Stimulated activated naive B cell treated with anti-CD40 and anti-IgM and Interleukin-4, amounts not matched to agents 10 μg/mL and 1 μg/mL and 100 μg/mL, for 72 hours (primary cell): Measurements from ENCODE around the gene ITPRIPL2.

ENCODE experiments used
- ATAC-seq, 2 donors: fragments of 150-1000 bp; cut with Tn5 transposase; replicated peaks; 2 replicates each; pipeline ENCODE4 v1.10.0; 2021; ENCODE audit warnings: moderate library complexity in 1 of 2
- DNase-seq: peaks from one replicate; pipeline ENCODE4 v3.0.0; 2021
- H3K27ac Mint-ChIP-seq: one replicate; pipeline ENCODE4 v1.8.0; 2022; ENCODE audit warnings: mild to moderate bottlenecking, mixed read lengths
- H3K27me3 Mint-ChIP-seq, 2 donors: one replicate each; pipeline ENCODE4 v1.8.0; 2022; ENCODE audit warnings: mixed read lengths in 2 of 2
- H3K36me3 Mint-ChIP-seq, 2 donors: one replicate each; pipeline ENCODE4 v1.8.0; 2022; ENCODE audit warnings: mixed read lengths in 2 of 2, mild to moderate bottlenecking in 1 of 2
- H3K4me1 Mint-ChIP-seq, 2 donors: one replicate each; pipeline ENCODE4 v1.8.0; 2022; ENCODE audit warnings: mixed read lengths in 2 of 2, mild to moderate bottlenecking in 1 of 2
- H3K4me3 Mint-ChIP-seq, 2 donors: one replicate each; pipeline ENCODE4 v1.8.0; 2022; ENCODE audit warnings: mild to moderate bottlenecking in 2 of 2, mixed read lengths in 2 of 2, moderate library complexity in 1 of 2
- H3K9me3 Mint-ChIP-seq, 2 donors: one replicate each; pipeline ENCODE4 v1.8.0; 2022; ENCODE audit warnings: mixed read lengths in 2 of 2, mild to moderate bottlenecking in 1 of 2

The ITPRIPL2 gene

DNA sequence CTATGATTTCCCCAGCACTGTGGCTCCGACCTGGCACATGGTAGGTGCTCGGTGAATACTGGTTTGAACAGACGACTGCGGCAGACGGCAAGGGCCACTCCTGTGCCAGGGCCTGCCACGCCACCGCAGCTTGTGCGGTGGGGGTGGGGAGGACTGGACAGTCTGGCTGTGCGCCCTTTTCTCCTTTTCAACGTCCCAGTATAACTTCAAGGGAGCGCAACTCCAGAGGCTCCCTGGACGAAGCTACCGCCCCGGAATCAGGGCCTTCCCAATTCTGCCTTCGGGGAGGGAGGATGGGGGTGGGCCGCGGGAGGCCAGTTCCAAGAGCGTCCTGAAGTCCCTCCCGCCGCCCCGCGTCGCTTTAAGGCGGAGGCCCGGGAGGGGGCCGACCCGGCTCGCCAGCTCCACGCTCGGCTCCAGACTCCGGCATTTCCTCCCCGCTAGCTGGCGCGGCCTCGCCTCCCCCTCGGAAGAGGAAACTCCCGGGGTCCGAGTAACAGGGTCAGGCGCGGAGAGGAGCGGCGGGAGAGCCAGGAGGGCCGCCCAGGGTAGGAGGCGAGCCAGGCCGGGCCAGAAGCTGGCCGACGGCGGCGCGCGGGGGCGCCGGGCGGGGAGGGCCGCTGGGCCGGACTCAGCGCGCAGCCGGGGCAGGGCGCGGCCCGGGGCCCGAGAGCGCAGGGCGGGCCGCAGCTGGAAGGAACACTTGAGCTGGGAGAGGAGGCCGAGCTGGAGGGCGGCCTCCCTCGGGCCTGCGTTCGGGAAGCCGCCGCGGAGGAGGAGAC lies at the start of gene ITPRIPL2:
Gene ITPRIPL2, plus strand, starts transcription at position 388 of the 782 bp plus-strand sequence. CDS start 498 bp downstream, outside the sequence.
- no peaks in the 10 kb centered on the region for H3K9me3 Mint-ChIP-seq
- H3K4me1 Mint-ChIP-seq = peaks cover 25 to 56% of the 10 kb centered on the region in 2 donors
- H3K36me3 Mint-ChIP-seq = peaks cover 6 to 11% of the 10 kb centered on the region in 2 donors
- peaks cover 5 to 12% of the 10 kb centered on the region in 2 donors for H3K27me3 Mint-ChIP-seq
- peak within 1 kb of the TSS; percentile 83 to 89 for H3K4me3 Mint-ChIP-seq
- DNase-seq (peak; percentile 34), ATAC-seq (peak; percentile 38 to 47)
- H3K27ac Mint-ChIP-seq = peak within 1 kb of the TSS; percentile 90

- Mint-ChIP-seq H3K36me3 (peaks cover 3 to 4% of the 10 kb centered on the region in 2 donors), H3K27me3 (peaks cover 0 to 4% of the 10 kb centered on the region in 2 donors), H3K27ac (peak overlapping the region; percentile 99), H3K9me3 (no peaks in the 10 kb centered on the region), H3K4me1 (peaks cover 6 to 13% of the 10 kb centered on the region in 2 donors), H3K4me3 (peak overlapping the region; percentile 88 to 91)
- ATAC-seq = no peak
- DNase-seq = no peak
Observed at GRCh38 chr16:19066988-19067348, 46.8 kb upstream of the ITPRIPL2 start.

DNA sequence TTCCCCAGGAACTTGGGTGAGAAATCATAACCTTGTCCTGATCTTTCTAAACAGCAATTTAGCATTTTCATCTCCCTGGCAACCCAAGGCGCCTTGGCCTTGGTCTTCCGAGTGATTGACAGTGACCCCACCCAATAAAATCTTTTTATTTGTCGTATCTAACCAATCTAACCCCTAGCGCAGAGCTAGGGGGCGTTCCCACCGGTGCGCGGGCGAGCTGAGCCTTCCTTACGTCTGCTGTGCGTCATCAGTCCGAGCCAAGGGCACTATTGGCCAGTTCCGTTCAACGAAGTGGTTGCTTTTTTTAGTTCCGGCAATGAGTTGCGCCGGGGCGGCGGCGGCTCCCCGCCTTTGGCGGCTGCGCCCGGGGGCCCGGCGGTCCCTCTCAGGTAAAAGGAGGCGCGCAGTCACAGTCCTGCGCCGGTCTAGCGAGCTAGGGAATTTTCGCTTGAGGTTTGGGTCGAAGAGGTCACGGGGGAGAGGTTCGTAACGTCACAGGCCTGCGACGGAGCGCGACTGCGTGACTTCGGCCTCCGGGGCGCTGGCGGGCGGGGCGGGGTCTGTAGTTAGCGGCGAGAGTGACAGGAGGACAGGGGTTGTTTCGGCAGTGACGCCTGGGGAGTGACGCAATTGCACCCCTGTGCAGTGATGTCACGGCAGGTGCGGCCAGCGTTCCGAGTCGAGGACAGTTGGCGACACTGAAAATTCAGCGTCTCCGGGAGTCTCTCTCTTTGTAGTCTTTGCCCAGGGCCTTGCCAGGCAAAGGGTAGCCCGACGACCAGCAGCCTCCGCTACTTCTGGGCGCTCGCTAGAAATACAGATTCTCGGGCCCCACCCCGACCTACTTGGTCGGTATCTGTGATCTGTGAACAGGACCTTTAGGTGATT lies 46.2 kb upstream of the ITPRIPL2 start, which contains the start of gene COQ7:
Gene COQ7, plus strand, starts transcription at position 266 of the 888 bp plus-strand sequence. Its CDS starts 51 bp downstream, at position 317.
- Mint-ChIP-seq H3K27ac (peak within 1 kb of the TSS; percentile 99), H3K36me3 (peaks cover 3 to 6% of the 10 kb centered on the region in 2 donors), H3K27me3 (peaks cover 0 to 4% of the 10 kb centered on the region in 2 donors), H3K4me3 (peak within 1 kb of the TSS; percentile 88 to 91), H3K9me3 (no peaks in the 10 kb centered on the region), H3K4me1 (peaks cover 8 to 13% of the 10 kb centered on the region in 2 donors)
- ATAC-seq (peak; percentile 92 to 95), DNase-seq (peak; percentile 97)

- Mint-ChIP-seq H3K36me3 (peaks cover 3 to 8% of the 10 kb centered on the region in 2 donors), H3K4me3 (peak overlapping the region; percentile 88 to 91), H3K9me3 (no peaks in the 10 kb centered on the region), H3K27me3 (no peaks in the 10 kb centered on the region), H3K4me1 (peaks cover 8 to 13% of the 10 kb centered on the region in 2 donors), H3K27ac (peak overlapping the region; percentile 99)
- ATAC-seq (no peak), DNase-seq (no peak)
Observed at GRCh38 chr16:19068237-19068815, 45.4 kb upstream of the ITPRIPL2 start.

DNA sequence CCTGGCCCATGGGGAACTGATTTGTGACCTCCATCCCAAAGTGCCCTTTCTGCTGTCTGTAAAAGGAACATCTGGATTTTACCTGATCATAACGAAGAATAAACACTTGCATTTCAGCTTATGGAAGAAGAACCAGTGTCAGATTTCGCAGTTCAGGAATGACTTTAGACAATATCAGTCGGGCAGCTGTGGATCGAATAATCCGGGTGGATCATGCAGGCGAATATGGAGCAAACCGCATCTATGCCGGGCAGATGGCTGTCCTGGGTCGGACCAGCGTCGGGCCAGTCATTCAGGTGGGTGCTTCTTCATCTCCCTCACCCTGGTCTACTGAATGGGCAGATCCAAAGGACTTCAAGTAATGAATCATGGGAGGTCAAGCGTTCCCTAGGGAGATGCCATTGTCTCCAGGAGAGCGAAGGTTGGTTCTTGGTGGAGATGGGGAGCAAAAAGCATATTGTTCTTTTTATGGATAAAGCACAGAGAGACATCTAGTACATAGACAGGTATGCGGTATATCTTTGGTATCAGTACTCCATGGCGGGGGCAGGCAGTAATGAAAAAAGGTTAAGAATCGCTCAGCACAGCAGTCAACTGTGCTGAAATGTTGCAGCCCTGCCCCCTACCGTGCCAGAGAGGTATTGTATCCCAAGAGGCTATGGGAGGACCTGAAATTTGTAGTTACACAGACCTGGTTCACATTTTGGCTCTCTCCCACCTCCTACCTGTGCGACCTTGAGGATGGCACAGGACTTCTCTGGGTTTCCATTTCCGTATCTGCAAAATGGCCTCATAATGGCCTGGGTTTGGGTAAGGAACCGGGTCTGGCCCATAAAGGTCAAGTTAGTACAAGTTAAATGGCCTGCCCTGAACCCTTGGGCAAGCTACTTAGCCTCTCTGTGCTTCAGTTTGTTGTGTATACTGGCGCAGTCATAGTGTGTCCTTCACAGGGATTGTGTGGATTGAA lies 41.7 kb upstream of the ITPRIPL2 start:
- Mint-ChIP-seq H3K4me3 (no peak overlapping the region), H3K9me3 (no peaks in the 10 kb centered on the region), H3K27ac (no peak overlapping the region), H3K4me1 (peaks cover 7 to 11% of the 10 kb centered on the region in 2 donors), H3K27me3 (no peaks in the 10 kb centered on the region), H3K36me3 (peaks cover 14 to 22% of the 10 kb centered on the region in 2 donors)
- ATAC-seq = no peak
- no peak for DNase-seq

DNA sequence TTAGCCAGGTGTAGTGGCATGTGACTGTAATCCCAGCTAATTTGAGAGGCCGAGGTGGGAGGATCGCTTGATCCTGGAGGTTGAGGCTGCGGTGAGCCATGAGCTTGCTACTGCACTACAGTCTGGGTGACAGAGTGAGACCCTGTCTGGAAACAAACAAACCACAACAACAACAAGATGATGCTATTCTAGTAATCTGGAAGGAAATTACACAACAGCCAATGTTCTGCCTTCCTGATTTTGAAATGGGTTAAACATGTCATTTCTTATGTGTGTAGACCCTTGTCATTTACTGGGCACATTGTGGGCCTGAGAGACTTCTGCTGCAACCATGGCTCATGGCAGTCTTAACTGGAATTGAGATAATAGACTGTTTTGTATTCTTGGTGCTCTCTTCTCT lies 40.4 kb upstream of the ITPRIPL2 start:
- H3K27ac Mint-ChIP-seq = no peak overlapping the region
- no peak overlapping the region for H3K4me3 Mint-ChIP-seq
- H3K27me3 Mint-ChIP-seq = no peaks in the 10 kb centered on the region
- DNase-seq (no peak), ATAC-seq (no peak)
- peaks cover 3% of the 10 kb centered on the region in 2 donors for H3K4me1 Mint-ChIP-seq
- H3K9me3 Mint-ChIP-seq = no peaks in the 10 kb centered on the region
- H3K36me3 Mint-ChIP-seq = peaks cover 14 to 25% of the 10 kb centered on the region in 2 donors

DNA sequence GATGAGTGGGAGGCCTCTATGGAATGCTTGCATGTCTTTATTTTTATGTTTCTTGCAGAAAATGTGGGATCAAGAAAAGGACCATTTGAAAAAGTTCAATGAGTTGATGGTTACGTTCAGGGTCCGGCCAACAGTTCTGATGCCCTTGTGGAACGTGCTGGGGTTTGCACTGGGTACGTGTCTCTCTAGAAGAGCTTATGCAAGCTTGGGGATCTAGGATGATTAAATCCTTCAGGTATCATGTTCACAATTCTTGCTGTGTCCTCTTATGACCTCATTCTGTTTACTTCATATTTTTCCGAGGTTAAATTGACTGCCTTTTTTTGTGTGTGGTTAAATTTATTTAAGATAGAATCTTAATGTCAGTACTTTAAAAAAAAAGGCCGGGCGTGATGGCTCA lies 39.9 kb upstream of the ITPRIPL2 start:
- ATAC-seq = no peak
- Mint-ChIP-seq H3K36me3 (peaks cover 18 to 29% of the 10 kb centered on the region in 2 donors), H3K4me3 (no peak overlapping the region), H3K4me1 (peaks cover 0 to 3% of the 10 kb centered on the region in 2 donors), H3K27me3 (no peaks in the 10 kb centered on the region), H3K9me3 (no peaks in the 10 kb centered on the region), H3K27ac (no peak overlapping the region)
- DNase-seq = no peak

DNA sequence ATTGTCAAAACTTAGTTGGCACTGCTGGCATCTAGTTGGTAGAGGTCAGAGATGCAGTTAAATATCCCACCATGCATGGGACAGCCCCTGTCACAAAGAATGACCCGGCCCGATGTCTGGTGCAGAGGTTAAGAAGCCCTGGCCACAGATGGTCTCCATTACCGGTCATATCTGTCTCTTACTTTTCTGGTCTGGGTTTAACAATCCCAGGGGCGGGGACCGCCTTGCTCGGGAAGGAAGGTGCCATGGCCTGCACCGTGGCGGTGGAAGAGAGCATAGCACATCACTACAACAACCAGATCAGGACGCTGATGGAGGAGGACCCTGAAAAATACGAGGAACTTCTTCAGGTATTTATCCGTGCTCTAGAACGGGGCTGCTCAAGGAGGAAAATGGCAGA lies 38.3 kb upstream of the ITPRIPL2 start:
- Mint-ChIP-seq H3K4me1 (peaks cover 0 to 3% of the 10 kb centered on the region in 2 donors), H3K36me3 (peaks cover 18 to 33% of the 10 kb centered on the region in 2 donors), H3K4me3 (no peak overlapping the region), H3K9me3 (no peaks in the 10 kb centered on the region), H3K27ac (no peak overlapping the region), H3K27me3 (no peaks in the 10 kb centered on the region)
- ATAC-seq (no peak), DNase-seq (no peak)

DNA sequence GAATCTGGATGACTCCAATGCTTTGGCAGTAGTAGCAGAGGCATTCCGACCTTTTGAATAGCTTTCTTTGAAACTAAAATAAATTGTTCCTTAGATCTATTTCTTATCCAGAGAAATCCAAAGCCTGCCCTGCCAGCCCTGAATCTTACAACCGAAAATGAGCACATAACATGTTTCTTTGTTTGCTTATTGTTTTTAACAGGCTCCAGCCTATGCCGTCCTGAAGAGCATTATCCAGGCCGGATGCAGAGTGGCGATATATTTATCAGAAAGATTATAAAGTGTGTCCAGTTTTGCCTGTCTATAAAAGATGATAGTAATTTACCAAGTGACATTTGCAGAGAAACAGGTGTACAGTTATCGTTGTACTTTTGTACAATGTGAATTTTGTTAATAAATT lies 35.9 kb upstream of the ITPRIPL2 start:
- DNase-seq (no peak), ATAC-seq (no peak)
- H3K4me1 Mint-ChIP-seq = no peaks in the 10 kb centered on the region
- H3K9me3 Mint-ChIP-seq = no peaks in the 10 kb centered on the region
- no peaks in the 10 kb centered on the region for H3K27me3 Mint-ChIP-seq
- H3K27ac Mint-ChIP-seq = no peak overlapping the region
- peaks cover 21 to 42% of the 10 kb centered on the region in 2 donors for H3K36me3 Mint-ChIP-seq
- H3K4me3 Mint-ChIP-seq = no peak overlapping the region

DNA sequence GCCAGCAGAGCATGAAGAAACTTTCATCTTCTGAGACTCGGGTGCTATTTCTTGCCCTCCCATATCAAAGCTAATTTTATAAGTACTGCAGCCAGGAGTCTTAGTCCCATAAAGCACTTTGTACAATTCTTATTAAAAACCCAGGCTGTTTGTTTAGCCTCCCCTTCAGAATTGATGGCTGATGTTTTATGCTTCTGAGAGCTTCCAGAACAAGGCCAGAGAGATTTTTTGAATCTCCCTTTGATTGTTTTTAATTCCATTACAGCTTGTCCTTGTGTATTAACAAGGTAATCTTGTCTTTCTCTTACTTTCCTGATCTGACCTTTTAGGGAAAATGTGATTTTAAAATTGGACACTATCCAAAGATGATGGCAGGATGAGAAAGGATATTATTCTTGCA lies 30.1 kb upstream of the ITPRIPL2 start:
- DNase-seq (no peak), ATAC-seq (no peak)
- H3K9me3 Mint-ChIP-seq = no peaks in the 10 kb centered on the region
- peaks cover 7 to 15% of the 10 kb centered on the region in 2 donors for H3K27me3 Mint-ChIP-seq
- no peak overlapping the region for H3K4me3 Mint-ChIP-seq
- no peak overlapping the region for H3K27ac Mint-ChIP-seq
- H3K4me1 Mint-ChIP-seq = peaks cover 2 to 14% of the 10 kb centered on the region in 2 donors
- peaks cover 8 to 21% of the 10 kb centered on the region in 2 donors for H3K36me3 Mint-ChIP-seq

- Mint-ChIP-seq H3K4me3 (no peak overlapping the region), H3K36me3 (peaks cover 6 to 19% of the 10 kb centered on the region in 2 donors), H3K27ac (no peak overlapping the region), H3K9me3 (no peaks in the 10 kb centered on the region), H3K27me3 (peaks cover 7 to 15% of the 10 kb centered on the region in 2 donors), H3K4me1 (peaks cover 2 to 14% of the 10 kb centered on the region in 2 donors)
- DNase-seq (no peak), ATAC-seq (no peak)
Observed at GRCh38 chr16:19084139-19084538, 29.6 kb upstream of the ITPRIPL2 start.

- Mint-ChIP-seq H3K27me3 (peaks cover 7 to 20% of the 10 kb centered on the region in 2 donors), H3K36me3 (peaks cover 6 to 21% of the 10 kb centered on the region in 2 donors), H3K4me3 (no peak overlapping the region), H3K27ac (no peak overlapping the region), H3K4me1 (peaks cover 2 to 14% of the 10 kb centered on the region in 2 donors), H3K9me3 (no peaks in the 10 kb centered on the region)
- DNase-seq = no peak
- no peak for ATAC-seq
Observed at GRCh38 chr16:19084879-19085278, 28.9 kb upstream of the ITPRIPL2 start.

DNA sequence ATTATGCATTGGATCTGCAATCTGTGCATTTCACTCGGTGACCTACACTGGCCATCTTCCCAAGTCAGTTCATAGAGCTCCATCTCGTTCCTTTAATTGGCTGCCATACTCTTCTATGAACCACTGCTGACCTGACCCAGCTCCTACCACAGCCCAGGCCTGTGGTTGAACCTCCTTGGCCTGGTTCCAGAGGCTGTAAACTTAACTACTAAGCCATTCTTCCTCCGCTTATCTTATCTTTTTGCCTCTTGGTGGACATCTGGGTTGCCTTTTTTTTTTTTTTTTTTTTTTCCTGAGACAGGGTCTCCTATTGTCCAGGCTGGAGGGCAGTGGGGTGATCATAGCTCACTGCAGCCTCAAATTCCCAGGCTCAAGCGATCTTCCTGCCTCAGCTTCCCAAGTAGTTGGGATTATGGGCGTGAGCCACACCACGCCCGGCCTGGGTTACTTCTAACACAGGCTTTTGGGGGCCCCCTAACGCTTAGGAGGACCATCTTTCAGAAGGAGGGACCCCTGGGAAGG lies 28.0 kb upstream of the ITPRIPL2 start:
- DNase-seq (no peak), ATAC-seq (no peak)
- peaks cover 0 to 2% of the 10 kb centered on the region in 2 donors for H3K9me3 Mint-ChIP-seq
- peaks cover 6 to 21% of the 10 kb centered on the region in 2 donors for H3K36me3 Mint-ChIP-seq
- H3K4me1 Mint-ChIP-seq = peaks cover 2 to 15% of the 10 kb centered on the region in 2 donors
- H3K27me3 Mint-ChIP-seq = peaks cover 7 to 20% of the 10 kb centered on the region in 2 donors
- peak overlapping the region in 1 of 2 donors; percentile 83 for H3K4me3 Mint-ChIP-seq
- H3K27ac Mint-ChIP-seq = no peak overlapping the region
